Measurements from ENCODE around the gene GGT6.
"Not testable (repeated sequence)": the region's sequence is repeated elsewhere in the genome, so short reads cannot be mapped to it uniquely, and the experiment has no call there.

GRCh38 chr17:4590042-4590441 lies 29.7 kb upstream of the GGT6 start:
- not testable (repeated sequence) for TF ChIP-seq EP300 (IDR thresholded peaks at IDR 0.05; ENCODE audit: borderline replicate concordance in 1 of 2, low read depth in 1 of 2, low read length in 1 of 2); RCOR1 (IDR thresholded peaks at IDR 0.05; ENCODE audit: low read length); TCF12 (IDR thresholded peaks at IDR 0.05); FOSL2 (IDR thresholded peaks at IDR 0.05; ENCODE audit: borderline replicate concordance, low read depth)
- TF ChIP-seq, protein P1, sequence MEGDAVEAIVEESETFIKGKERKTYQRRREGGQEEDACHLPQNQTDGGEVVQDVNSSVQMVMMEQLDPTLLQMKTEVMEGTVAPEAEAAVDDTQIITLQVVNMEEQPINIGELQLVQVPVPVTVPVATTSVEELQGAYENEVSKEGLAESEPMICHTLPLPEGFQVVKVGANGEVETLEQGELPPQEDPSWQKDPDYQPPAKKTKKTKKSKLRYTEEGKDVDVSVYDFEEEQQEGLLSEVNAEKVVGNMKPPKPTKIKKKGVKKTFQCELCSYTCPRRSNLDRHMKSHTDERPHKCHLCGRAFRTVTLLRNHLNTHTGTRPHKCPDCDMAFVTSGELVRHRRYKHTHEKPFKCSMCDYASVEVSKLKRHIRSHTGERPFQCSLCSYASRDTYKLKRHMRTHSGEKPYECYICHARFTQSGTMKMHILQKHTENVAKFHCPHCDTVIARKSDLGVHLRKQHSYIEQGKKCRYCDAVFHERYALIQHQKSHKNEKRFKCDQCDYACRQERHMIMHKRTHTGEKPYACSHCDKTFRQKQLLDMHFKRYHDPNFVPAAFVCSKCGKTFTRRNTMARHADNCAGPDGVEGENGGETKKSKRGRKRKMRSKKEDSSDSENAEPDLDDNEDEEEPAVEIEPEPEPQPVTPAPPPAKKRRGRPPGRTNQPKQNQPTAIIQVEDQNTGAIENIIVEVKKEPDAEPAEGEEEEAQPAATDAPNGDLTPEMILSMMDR (IDR thresholded peaks at IDR 0.05): not testable (repeated sequence)

Measured in SK-N-SH (cell line).